Eye (tissue), 1 donor: ENCODE measurements around the gene ABCD3.
"Not testable (repeated sequence)": the region's sequence is repeated elsewhere in the genome, so short reads cannot be mapped to it uniquely, and the experiment has no call there.

ENCODE experiments used
- DNase-seq: peaks from one replicate; pipeline ENCODE4 v3.0.0-alpha.2; 2015

The ABCD3 gene

GRCh38 chr1:94553323-94553730 is 135.1 kb downstream of the ABCD3 start:
- DNase-seq: no peak

GRCh38 chr1:94553931-94554330 is 135.7 kb downstream of the ABCD3 start:
- no peak for DNase-seq

- peak; percentile 46 for DNase-seq
Measured at GRCh38 chr1:94554580-94554979, 136.4 kb downstream of the ABCD3 start.

- DNase-seq: no peak
Measured at GRCh38 chr1:94555091-94555490, 136.9 kb downstream of the ABCD3 start.

GRCh38 chr1:94559921-94560320 is 141.7 kb downstream of the ABCD3 start:
- DNase-seq: no peak

GRCh38 chr1:94560333-94560732 is 142.1 kb downstream of the ABCD3 start:
- DNase-seq: no peak

- no peak for DNase-seq
Measured at GRCh38 chr1:94562519-94563260, 144.5 kb downstream of the ABCD3 start.

GRCh38 chr1:94565901-94566300 is 147.7 kb downstream of the ABCD3 start:
- DNase-seq: no peak

- not testable (repeated sequence) for DNase-seq
Measured at GRCh38 chr1:94566436-94566835, 148.2 kb downstream of the ABCD3 start.

GRCh38 chr1:94567975-94568607 is 149.9 kb downstream of the ABCD3 start:
- DNase-seq: not testable (repeated sequence)
